ENCODE results near the gene SP1.

- TF ChIP-seq CTCF (IDR thresholded peaks at IDR 0.05 in 8 of 11, conservative IDR thresholded peaks at IDR 0.05 in 3 of 11) (no peak), POLR2AphosphoS5 (IDR thresholded peaks at IDR 0.05) (no peak)
Observed at GRCh38 chr12:53456654-53457366, 76.8 kb downstream of the SP1 start.
